Stimulated activated naive CD8-positive, alpha-beta T cell treated with anti-CD3 and anti-CD28 coated beads, Interleukin-15, Interleukin-2, amounts not matched to agents 100 U/mL and 50 U/mL, for 24 hours (primary cell): ENCODE results near the gene PILRA.
"Not testable (repeated sequence)": the region's sequence is repeated elsewhere in the genome, so short reads cannot be mapped to it uniquely, and the experiment has no call there.

Experiments
- ATAC-seq: fragments of 150-1000 bp; cut with Tn5 transposase; one replicate; pipeline ENCODE4 v1.10.0; 2021
- DNase-seq: peaks from one replicate; pipeline ENCODE4 v3.0.0; 2021

Gene PILRA

DNA sequence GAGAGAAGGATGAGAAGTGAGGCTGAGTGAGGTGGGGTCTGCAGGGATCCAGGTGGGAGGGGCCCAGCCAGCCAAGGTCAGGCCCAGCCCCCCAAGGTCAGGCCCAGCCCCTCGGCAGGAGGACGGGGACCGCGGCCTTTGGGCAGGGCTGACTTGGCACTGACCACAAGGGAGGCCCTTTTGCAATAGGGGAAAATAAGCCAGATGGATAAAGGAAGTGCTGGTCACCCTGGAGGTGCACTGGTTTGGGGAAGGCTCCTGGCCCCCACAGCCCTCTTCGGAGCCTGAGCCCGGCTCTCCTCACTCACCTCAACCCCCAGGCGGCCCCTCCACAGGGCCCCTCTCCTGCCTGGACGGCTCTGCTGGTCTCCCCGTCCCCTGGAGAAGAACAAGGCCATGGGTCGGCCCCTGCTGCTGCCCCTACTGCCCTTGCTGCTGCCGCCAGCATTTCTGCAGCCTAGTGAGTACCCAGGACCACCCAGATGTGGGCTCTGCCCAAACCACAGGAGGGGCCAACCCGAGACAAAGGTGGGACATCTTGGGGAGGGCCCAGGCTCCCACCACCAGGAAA lies at the start of gene PILRA:
Gene PILRA (plus strand): TSS at position 227 of the 571 bp plus-strand sequence. CDS start 170 bp downstream, at position 397.
- DNase-seq (no peak), ATAC-seq (no peak)

GRCh38 chr7:100324194-100324593 lies 49.1 kb upstream of the PILRA start:
- DNase-seq, ATAC-seq: not testable (repeated sequence)

DNA sequence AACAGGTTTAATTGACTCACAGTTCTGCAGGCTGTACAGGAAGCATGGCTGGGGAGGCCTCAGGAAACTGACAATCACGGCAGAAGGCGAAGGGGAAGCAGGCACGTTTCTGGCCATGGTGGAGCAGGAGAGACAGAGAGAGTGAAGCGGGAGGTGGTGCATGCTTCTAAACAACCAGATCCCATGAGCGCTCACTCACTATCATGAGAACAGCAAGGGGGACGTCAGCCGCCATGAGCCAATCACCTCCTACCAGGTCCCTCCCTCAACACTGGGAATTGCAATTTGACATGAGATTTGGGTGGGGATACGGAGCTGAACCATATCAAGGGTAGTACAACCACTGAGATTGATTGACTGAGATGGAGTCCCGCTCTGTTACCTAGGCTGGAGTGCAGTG lies 47.6 kb upstream of the PILRA start:
- not testable (repeated sequence) for DNase-seq, ATAC-seq

- DNase-seq, ATAC-seq: not testable (repeated sequence)
Observed at GRCh38 chr7:100326914-100327313, 46.4 kb upstream of the PILRA start.

GRCh38 chr7:100335566-100336466 lies 37.5 kb upstream of the PILRA start:
- DNase-seq (peak; percentile 87), ATAC-seq (peak; percentile 96)

GRCh38 chr7:100338083-100338696 lies 35.1 kb upstream of the PILRA start:
- ATAC-seq, DNase-seq: not testable (repeated sequence)

GRCh38 chr7:100341286-100341685 lies 32.0 kb upstream of the PILRA start:
- ATAC-seq: not testable (repeated sequence)

GRCh38 chr7:100342765-100343164 lies 30.5 kb upstream of the PILRA start:
- DNase-seq: no peak
- ATAC-seq: no peak

More at GRCh38 chr7:100341286-100341685, 32.0 kb upstream of the PILRA start:
- DNase-seq: not testable (repeated sequence)

DNA sequence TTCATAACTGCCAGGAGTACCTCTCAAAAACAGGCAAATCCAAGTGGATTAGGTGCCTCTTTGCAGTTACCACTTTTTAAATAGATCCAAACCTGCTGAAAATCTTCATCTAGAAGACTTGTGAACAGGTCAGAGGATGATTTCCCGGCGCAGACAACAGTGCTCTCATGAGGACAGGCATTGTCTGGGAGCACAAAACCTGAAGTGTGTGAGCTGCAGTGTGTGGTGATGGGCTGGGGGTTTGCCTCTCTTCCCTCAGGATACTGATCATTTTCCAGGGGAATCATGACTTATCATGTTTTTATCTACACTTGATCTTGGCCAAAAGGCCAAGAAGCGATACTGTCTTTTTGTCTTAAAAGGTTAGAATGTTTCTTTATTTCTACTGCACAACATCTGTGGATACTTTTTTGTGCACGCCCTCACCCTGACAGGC lies 29.1 kb upstream of the PILRA start:
- not testable (repeated sequence) for DNase-seq
- ATAC-seq: peak; percentile 4

GRCh38 chr7:100344560-100345287 lies 28.6 kb upstream of the PILRA start:
- DNase-seq: peak; percentile 75
- ATAC-seq: peak; percentile 91

DNA sequence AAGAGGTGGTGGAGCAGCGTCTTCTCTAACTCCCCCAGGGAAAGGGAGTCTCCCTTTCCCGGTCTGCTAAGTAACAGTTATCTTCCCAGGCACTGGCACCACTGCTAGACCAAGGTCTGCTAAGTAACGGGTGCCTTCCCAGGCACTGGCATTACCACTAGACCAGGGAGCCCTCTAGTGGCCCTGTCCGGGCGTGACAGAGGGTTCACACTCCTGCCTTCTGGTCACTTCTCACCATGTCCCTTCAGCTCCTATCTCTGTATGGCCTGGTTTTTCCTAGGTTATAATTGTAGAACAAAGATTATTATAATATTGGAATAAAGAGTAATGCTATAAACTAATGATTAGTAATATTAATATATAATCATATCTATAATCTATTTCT lies 28.0 kb upstream of the PILRA start:
- DNase-seq: peak; percentile 62
- ATAC-seq: peak; percentile 58

- no peak for ATAC-seq
- no peak for DNase-seq
Observed at GRCh38 chr7:100346921-100347320, 26.4 kb upstream of the PILRA start.

- ATAC-seq (no peak), DNase-seq (no peak)
Observed at GRCh38 chr7:100348805-100349204, 24.5 kb upstream of the PILRA start.

GRCh38 chr7:100349757-100350156 lies 23.5 kb upstream of the PILRA start:
- ATAC-seq (no peak), DNase-seq (no peak)

GRCh38 chr7:100351657-100352058 lies 21.6 kb upstream of the PILRA start:
- no peak for ATAC-seq

DNA sequence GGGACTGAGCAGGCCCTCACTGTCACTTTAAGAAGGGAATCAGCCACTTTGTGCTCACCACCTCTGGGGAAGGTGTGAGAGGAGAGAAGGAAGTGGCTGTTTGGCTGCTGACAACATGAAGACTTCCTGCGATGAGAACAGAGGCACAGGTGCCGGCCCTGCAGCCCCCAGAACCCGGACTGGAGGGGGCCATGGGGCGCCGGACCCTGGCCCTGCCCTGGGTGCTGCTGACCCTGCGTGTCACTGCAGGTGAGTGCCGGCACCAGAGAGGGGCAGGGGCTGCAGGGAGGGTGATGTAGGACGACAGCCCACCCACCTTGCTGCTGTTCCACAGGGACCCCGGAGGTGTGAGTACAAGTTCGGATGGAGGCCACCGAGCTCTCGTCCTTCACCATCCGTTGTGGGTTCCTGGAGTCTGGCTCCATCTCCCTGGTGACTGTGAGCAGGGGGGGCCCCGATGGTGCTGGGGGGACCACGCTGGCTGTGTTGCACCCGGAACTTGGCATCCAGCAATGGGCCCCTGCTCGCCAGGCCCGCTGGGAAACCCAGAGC lies 21.0 kb upstream of the PILRA start:
- not testable (repeated sequence) for DNase-seq
- ATAC-seq: peak; percentile 47

More at GRCh38 chr7:100351657-100352058, 21.6 kb upstream of the PILRA start:
- DNase-seq: peak; percentile 9

- DNase-seq: peak; percentile 5
- no peak for ATAC-seq
Observed at GRCh38 chr7:100352984-100353684, 20.2 kb upstream of the PILRA start.

GRCh38 chr7:100353685-100354330 lies 19.5 kb upstream of the PILRA start:
- ATAC-seq: peak; percentile 34
- peak; percentile 48 for DNase-seq

DNA sequence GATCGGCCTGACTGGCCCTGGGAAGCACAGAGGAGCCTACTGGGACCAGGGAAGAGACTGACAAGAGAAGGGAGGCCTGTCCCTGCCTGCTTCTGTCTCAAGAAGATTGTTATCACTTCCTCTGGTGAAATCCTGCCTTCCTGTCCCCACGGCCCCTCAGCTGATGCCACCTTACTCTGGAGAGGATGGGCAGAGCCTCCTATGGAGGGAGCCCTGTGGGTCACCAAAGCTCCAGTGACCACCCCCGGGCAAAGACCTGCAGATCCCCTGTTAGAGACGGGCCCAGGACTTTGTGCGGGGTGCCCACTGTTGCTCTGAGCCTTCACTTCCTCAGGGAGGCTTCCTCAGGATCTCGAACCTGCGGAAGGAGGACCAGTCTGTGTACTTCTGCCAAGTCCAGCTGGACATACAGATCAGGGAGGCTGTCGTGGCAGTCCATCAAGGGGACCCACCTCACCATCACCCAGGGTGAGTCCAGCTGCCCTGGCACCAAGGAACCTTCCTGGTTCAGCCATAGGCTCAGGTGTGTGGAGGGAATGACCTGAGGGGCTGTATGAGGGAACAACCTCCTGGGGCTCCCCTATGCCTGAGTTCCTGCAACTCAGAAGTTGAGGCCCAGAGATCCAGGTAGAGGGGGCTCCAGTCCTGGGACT lies 16.7 kb upstream of the PILRA start:
- ATAC-seq (no peak), DNase-seq (no peak)

GRCh38 chr7:100357131-100357561 lies 16.1 kb upstream of the PILRA start:
- DNase-seq (no peak), ATAC-seq (no peak)
